SH-SY5Y (cell line): ENCODE data around the gene AP3B1.

Source experiments
- GATA2 ChIP-seq: IDR thresholded peaks from 2 replicates; pipeline ENCODE4 v1.6.1; 2011; ENCODE audit warnings: mild to moderate bottlenecking, low read depth, low read length
- GATA3 ChIP-seq: IDR thresholded peaks from 2 replicates; pipeline ENCODE4 v1.6.1; 2011; ENCODE audit warnings: low read depth, mild to moderate bottlenecking, low read length, moderate library complexity

Gene AP3B1

GRCh38 chr5:78112931-78113330, 181.6 kb downstream of the AP3B1 start:
- no peak for TF ChIP-seq GATA2
- TF ChIP-seq GATA3: no peak

- TF ChIP-seq GATA3: no peak
- TF ChIP-seq GATA2: no peak
Measured at GRCh38 chr5:78109891-78110324, 184.6 kb downstream of the AP3B1 start.

GRCh38 chr5:78108564-78108963, 185.9 kb downstream of the AP3B1 start:
- TF ChIP-seq GATA3 (no peak), GATA2 (no peak)

GRCh38 chr5:78103232-78103918, 191.1 kb downstream of the AP3B1 start:
- no peak for TF ChIP-seq GATA3
- TF ChIP-seq GATA2: no peak

GRCh38 chr5:78102500-78102899, 192.0 kb downstream of the AP3B1 start:
- TF ChIP-seq GATA2: no peak

GRCh38 chr5:78095125-78095524, 199.4 kb downstream of the AP3B1 start:
- TF ChIP-seq GATA3 (no peak), GATA2 (no peak)

GRCh38 chr5:78090002-78090401, 204.5 kb downstream of the AP3B1 start:
- TF ChIP-seq GATA2: no peak

GRCh38 chr5:78078858-78079257, 215.6 kb downstream of the AP3B1 start:
- no peak for TF ChIP-seq GATA3
- TF ChIP-seq GATA2: no peak

GRCh38 chr5:78077369-78078068, 217.0 kb downstream of the AP3B1 start:
- no peak for TF ChIP-seq GATA3

- TF ChIP-seq GATA3 (no peak), GATA2 (no peak)
Measured at GRCh38 chr5:78076351-78076750, 218.1 kb downstream of the AP3B1 start.

GRCh38 chr5:78075301-78075700, 219.2 kb downstream of the AP3B1 start:
- TF ChIP-seq GATA2 (no peak), GATA3 (no peak)

- TF ChIP-seq GATA3: no peak
- no peak for TF ChIP-seq GATA2
Measured at GRCh38 chr5:78065663-78066062, 228.8 kb downstream of the AP3B1 start.

- no peak for TF ChIP-seq GATA3
Measured at GRCh38 chr5:78064941-78065472, 229.5 kb downstream of the AP3B1 start.

GRCh38 chr5:78063495-78063894, 231.0 kb downstream of the AP3B1 start:
- no peak for TF ChIP-seq GATA2
- TF ChIP-seq GATA3: no peak

- TF ChIP-seq GATA2 (no peak), GATA3 (no peak)
Measured at GRCh38 chr5:78062645-78063044, 231.9 kb downstream of the AP3B1 start.
